ENCODE data around the gene NEAT1. TPM values are rescaled to one million over a fixed set of nuclear protein-coding genes. Genes with fewer than 3 reads are reported as not detected.

NEAT1 gene
- total and polyA plus RNA-seq, 9 of the 15 experiments (the other 6 are each of a cell fraction or from before 2014, with no cell fraction given) = 20.1 to 389 (median 62.8) TPM

DNA sequence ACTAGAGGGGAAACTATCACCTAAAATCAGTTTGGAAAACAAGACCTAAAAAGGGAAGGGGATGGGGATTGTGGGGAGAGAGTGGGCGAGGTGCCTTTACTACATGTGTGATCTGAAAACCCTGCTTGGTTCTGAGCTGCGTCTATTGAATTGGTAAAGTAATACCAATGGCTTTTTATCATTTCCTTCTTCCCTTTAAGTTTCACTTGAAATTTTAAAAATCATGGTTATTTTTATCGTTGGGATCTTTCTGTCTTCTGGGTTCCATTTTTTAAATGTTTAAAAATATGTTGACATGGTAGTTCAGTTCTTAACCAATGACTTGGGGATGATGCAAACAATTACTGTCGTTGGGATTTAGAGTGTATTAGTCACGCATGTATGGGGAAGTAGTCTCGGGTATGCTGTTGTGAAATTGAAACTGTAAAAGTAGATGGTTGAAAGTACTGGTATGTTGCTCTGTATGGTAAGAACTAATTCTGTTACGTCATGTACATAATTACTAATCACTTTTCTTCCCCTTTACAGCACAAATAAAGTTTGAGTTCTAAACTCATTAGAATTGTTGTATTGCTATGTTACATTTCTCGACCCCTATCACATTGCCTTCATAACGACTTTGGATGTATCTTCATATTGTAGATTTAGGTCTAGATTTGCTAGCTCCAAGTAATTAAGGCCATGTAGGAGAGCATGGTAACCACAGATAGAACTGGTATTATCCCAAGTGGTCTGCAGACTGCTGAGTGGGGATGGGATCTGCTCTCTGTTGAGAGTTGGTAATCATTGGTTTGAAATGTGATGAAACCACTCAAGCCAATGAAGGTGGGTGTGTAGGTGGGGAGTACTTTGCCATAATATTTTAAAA is 3.6 kb downstream of the NEAT1 start (continued):
- TF ChIP-seq SRSF7 (optimal IDR thresholded peaks at IDR 0.05; ENCODE audit: low read depth, low read length) = no peak
- no peak for TF ChIP-seq E2F1 (CRISPR knock-in tag; IDR thresholded peaks at IDR 0.05)
- TF ChIP-seq DDX20 (tag; IDR thresholded peaks at IDR 0.05; ENCODE audit: low read depth) = 0 out of 2 replicates have a peak, but pooled peaks have one; percentile 35
- TF ChIP-seq, protein P1, sequence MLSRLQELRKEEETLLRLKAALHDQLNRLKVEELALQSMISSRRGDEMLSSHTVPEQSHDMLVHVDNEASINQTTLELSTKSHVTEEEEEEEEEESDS (CRISPR knock-in tag; IDR thresholded peaks at IDR 0.05) = no peak
- no peak for TF ChIP-seq SMARCC2 (IDR thresholded peaks at IDR 0.05; ENCODE audit: low read depth)
- TF ChIP-seq HES1 (IDR thresholded peaks at IDR 0.05; ENCODE audit: low read depth) = no peak
- TF ChIP-seq KLF1 (tag; IDR thresholded peaks at IDR 0.05) = no peak
- TF ChIP-seq SREBF2 (CRISPR knock-in tag; IDR thresholded peaks at IDR 0.05) = no peak
- TF ChIP-seq GMEB1 (CRISPR knock-in tag; IDR thresholded peaks at IDR 0.05) = no peak
- no peak for TF ChIP-seq MIER1 (IDR thresholded peaks at IDR 0.05; ENCODE audit: low read depth)
- TF ChIP-seq ARNT (IDR thresholded peaks at IDR 0.05) = peak in 1 of 2 experiments; percentile 40; a peak in 1 of 4 replicates
- TF ChIP-seq RAD21 (CRISPR knock-in tag; conservative IDR thresholded peaks at IDR 0.05 in 1 of 2, IDR thresholded peaks at IDR 0.05 in 1 of 2) = no peak
- TF ChIP-seq, protein P2, sequence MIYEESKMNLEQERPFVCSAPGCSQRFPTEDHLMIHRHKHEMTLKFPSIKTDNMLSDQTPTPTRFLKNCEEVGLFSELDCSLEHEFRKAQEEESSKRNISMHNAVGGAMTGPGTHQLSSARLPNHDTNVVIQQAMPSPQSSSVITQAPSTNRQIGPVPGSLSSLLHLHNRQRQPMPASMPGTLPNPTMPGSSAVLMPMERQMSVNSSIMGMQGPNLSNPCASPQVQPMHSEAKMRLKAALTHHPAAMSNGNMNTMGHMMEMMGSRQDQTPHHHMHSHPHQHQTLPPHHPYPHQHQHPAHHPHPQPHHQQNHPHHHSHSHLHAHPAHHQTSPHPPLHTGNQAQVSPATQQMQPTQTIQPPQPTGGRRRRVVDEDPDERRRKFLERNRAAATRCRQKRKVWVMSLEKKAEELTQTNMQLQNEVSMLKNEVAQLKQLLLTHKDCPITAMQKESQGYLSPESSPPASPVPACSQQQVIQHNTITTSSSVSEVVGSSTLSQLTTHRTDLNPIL (CRISPR knock-in tag; IDR thresholded peaks at IDR 0.05) = no peak
- no peak for TF ChIP-seq WHSC1 (IDR thresholded peaks at IDR 0.05; ENCODE audit: low read length)
- TF ChIP-seq YY1 (IDR thresholded peaks at IDR 0.05; ENCODE audit: borderline replicate concordance in 1 of 3, control insufficient read depth in 1 of 3, extremely low read depth in 1 of 3, insufficient read depth in 3 of 3, insufficient read length in 1 of 3, insufficient replicate concordance in 2 of 3, low read depth in 1 of 3, low read length in 2 of 3) = peak in 1 of 3 experiments; percentile 43
- TF ChIP-seq CBFA2T2 (conservative IDR thresholded peaks at IDR 0.05) = no peak
- TF ChIP-seq, protein P3, sequence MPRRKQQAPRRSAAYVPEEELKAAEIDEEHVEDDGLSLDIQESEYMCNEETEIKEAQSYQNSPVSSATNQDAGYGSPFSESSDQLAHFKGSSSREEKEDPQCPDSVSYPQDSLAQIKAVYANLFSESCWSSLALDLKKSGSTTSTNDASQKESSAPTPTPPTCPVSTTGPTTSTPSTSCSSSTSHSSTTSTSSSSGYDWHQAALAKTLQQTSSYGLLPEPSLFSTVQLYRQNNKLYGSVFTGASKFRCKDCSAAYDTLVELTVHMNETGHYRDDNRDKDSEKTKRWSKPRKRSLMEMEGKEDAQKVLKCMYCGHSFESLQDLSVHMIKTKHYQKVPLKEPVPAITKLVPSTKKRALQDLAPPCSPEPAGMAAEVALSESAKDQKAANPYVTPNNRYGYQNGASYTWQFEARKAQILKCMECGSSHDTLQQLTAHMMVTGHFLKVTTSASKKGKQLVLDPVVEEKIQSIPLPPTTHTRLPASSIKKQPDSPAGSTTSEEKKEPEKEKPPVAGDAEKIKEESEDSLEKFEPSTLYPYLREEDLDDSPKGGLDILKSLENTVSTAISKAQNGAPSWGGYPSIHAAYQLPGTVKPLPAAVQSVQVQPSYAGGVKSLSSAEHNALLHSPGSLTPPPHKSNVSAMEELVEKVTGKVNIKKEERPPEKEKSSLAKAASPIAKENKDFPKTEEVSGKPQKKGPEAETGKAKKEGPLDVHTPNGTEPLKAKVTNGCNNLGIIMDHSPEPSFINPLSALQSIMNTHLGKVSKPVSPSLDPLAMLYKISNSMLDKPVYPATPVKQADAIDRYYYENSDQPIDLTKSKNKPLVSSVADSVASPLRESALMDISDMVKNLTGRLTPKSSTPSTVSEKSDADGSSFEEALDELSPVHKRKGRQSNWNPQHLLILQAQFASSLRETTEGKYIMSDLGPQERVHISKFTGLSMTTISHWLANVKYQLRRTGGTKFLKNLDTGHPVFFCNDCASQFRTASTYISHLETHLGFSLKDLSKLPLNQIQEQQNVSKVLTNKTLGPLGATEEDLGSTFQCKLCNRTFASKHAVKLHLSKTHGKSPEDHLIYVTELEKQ (CRISPR knock-in tag; IDR thresholded peaks at IDR 0.05) = no peak

Measured in K562 (cell line).